WTC11 (cell line): Measurements from ENCODE around the gene ZNF516. TPM values are rescaled to one million over a fixed set of nuclear protein-coding genes. Genes with fewer than 3 reads are reported as not detected.
A peak's percentile ranks its signal among the peaks of the same experiment; 100 is the strongest.

Source experiments
- ATAC-seq: fragments of 200-7000 bp; cut with Tn5 transposase; 2 replicates; pipeline ENCODE4 v1.10.0; 2021; ENCODE audit warnings: mild to moderate bottlenecking, moderate library complexity
- CTCF ChIA-PET: fragments of 300-600 bp; sonication (Branson Sonifier 250); formaldehyde crosslinking; loops from one replicate; lab custom pipeline; 2021; ENCODE audit warnings: antibody characterized with exemption; lab: Charles Lee
- POLR2A ChIA-PET: fragments of 350-600 bp; sonication (Branson Sonifier 250); formaldehyde crosslinking; loops from one replicate; lab custom pipeline; 2021; ENCODE audit warnings: antibody characterized with exemption; lab: Charles Lee
- DNase-seq: peaks from one replicate; pipeline ENCODE4 v3.0.0; 2021; ENCODE audit warnings: low spot score
- H3K27ac Mint-ChIP-seq: 2 replicates; pipeline ENCODE4 v1.8.0; 2021; ENCODE audit warnings: mixed read lengths
- H3K27me3 Mint-ChIP-seq: 2 replicates; pipeline ENCODE4 v1.8.0; 2021; ENCODE audit warnings: low read depth, mild to moderate bottlenecking, moderate library complexity, mixed read lengths
- H3K36me3 Mint-ChIP-seq: 2 replicates; pipeline ENCODE4 v1.8.0; 2021; ENCODE audit warnings: mixed read lengths
- H3K4me1 Mint-ChIP-seq: 2 replicates; pipeline ENCODE4 v1.8.0; 2022; ENCODE audit warnings: mixed read lengths
- H3K4me3 Mint-ChIP-seq: 2 replicates; pipeline ENCODE4 v1.8.0; 2021; ENCODE audit warnings: mild to moderate bottlenecking, moderate library complexity, mixed read lengths
- H3K9me3 Mint-ChIP-seq: 2 replicates; pipeline ENCODE4 v1.8.0; 2021; ENCODE audit warnings: mixed read lengths
- ATF6 ChIP-seq: sonication (generic); formaldehyde crosslinking; IDR thresholded peaks from 2 replicates; pipeline ENCODE4 v1.8.1; 2023; ENCODE audit warnings: mild to moderate bottlenecking, missing genetic modification reagents
- CBFB ChIP-seq: sonication (generic); formaldehyde crosslinking; IDR thresholded peaks from 2 replicates; pipeline ENCODE4 v1.8.1; 2022; ENCODE audit warnings: mild to moderate bottlenecking, low read depth, missing genetic modification reagents
- FOXP1 ChIP-seq: sonication (generic); formaldehyde crosslinking; IDR thresholded peaks from 2 replicates; pipeline ENCODE4 v1.8.0; 2022; ENCODE audit warnings: missing genetic modification reagents, mild to moderate bottlenecking, moderate library complexity, borderline replicate concordance
- HMGA2 ChIP-seq: fragments of 250-450 bp; sonication (Bioruptor Pico); IDR thresholded peaks from 2 replicates; pipeline ENCODE4 v1.4.0; 2021; ENCODE audit warnings: mild to moderate bottlenecking, moderate library complexity
- IRF2 ChIP-seq: sonication (generic); formaldehyde crosslinking; IDR thresholded peaks from 2 replicates; pipeline ENCODE4 v1.8.0; 2022; ENCODE audit warnings: low read depth, missing genetic modification reagents, borderline replicate concordance
- NFYB ChIP-seq: sonication (generic); formaldehyde crosslinking; conservative IDR thresholded peaks from 2 replicates; pipeline ENCODE4 v1.8.0; 2022; ENCODE audit warnings: low read depth, missing genetic modification reagents
- NR2C2 ChIP-seq: sonication (generic); formaldehyde crosslinking; IDR thresholded peaks from 2 replicates; pipeline ENCODE4 v1.8.0; 2022; ENCODE audit warnings: mild to moderate bottlenecking, missing genetic modification reagents
- NR3C1 ChIP-seq: sonication (generic); formaldehyde crosslinking; conservative IDR thresholded peaks from 2 replicates; pipeline ENCODE4 v1.8.1; 2023; ENCODE audit warnings: low read depth, mild to moderate bottlenecking, missing genetic modification reagents
- OVOL2 ChIP-seq: fragments of 250-450 bp; sonication (Bioruptor Pico); IDR thresholded peaks from 2 replicates; pipeline ENCODE4 v1.9.0; 2021; ENCODE audit warnings: mild to moderate bottlenecking, borderline replicate concordance
- RORB ChIP-seq: fragments of 250-450 bp; sonication (Bioruptor Pico); IDR thresholded peaks from 2 replicates; pipeline ENCODE4 v1.9.0; 2021; ENCODE audit warnings: mild to moderate bottlenecking
- SP1 ChIP-seq: sonication (generic); formaldehyde crosslinking; conservative IDR thresholded peaks from 2 replicates; pipeline ENCODE4 v1.8.1; 2022; ENCODE audit warnings: missing genetic modification reagents
- TEAD1 ChIP-seq: sonication (generic); formaldehyde crosslinking; IDR thresholded peaks from 2 replicates; pipeline ENCODE4 v1.8.0; 2022; ENCODE audit warnings: mild to moderate bottlenecking, missing genetic modification reagents
- ZNF219 ChIP-seq: sonication (generic); formaldehyde crosslinking; IDR thresholded peaks from 2 replicates; pipeline ENCODE4 v1.8.0; 2023; ENCODE audit warnings: missing genetic modification reagents, mild to moderate bottlenecking, borderline replicate concordance
- ZNF232 ChIP-seq: sonication (generic); formaldehyde crosslinking; IDR thresholded peaks from 2 replicates; pipeline ENCODE4 v1.8.0; 2022; ENCODE audit warnings: mild to moderate bottlenecking, missing genetic modification reagents
- ZNF263 ChIP-seq: sonication (generic); formaldehyde crosslinking; IDR thresholded peaks from 2 replicates; pipeline ENCODE4 v1.8.1; 2022; ENCODE audit warnings: low read depth, mild to moderate bottlenecking, moderate library complexity, missing genetic modification reagents
- ZNF512 ChIP-seq: sonication (generic); formaldehyde crosslinking; IDR thresholded peaks from 2 replicates; pipeline ENCODE4 v1.8.1; 2022; ENCODE audit warnings: missing genetic modification reagents, borderline replicate concordance
- total RNA-seq: library from RNA; stranded (reverse); gene quantifications from 3 replicates; pipeline ENCODE4 v1.2.3, GENCODE V29; 2021
- TF ChIP-seq, protein P1 (sequence below): sonication (generic); formaldehyde crosslinking; IDR thresholded peaks from 2 replicates; pipeline ENCODE4 v1.8.1; 2022; ENCODE audit warnings: low read depth, mild to moderate bottlenecking, moderate library complexity, missing genetic modification reagents, borderline replicate concordance
- TF ChIP-seq, protein P2 (sequence below): fragments of 250-450 bp; sonication (Bioruptor Pico); conservative IDR thresholded peaks from 2 replicates; pipeline ENCODE4 v1.9.0; 2021; ENCODE audit warnings: mild to moderate bottlenecking
- TF ChIP-seq, protein P3 (sequence below): sonication (generic); formaldehyde crosslinking; IDR thresholded peaks from 2 replicates; pipeline ENCODE4 v1.8.0; 2022; ENCODE audit warnings: mild to moderate bottlenecking, missing genetic modification reagents
- TF ChIP-seq, protein P4 (sequence below): sonication (generic); formaldehyde crosslinking; conservative IDR thresholded peaks from 2 replicates; pipeline ENCODE4 v1.8.1; 2023; ENCODE audit warnings: mild to moderate bottlenecking, low read depth, missing genetic modification reagents, moderate library complexity

ZNF516 gene
- total RNA-seq, 1 experiment from 2014 or later = 58.6 TPM

GRCh38 chr18:76522551-76522950 is 27.5 kb upstream of the ZNF516 start:
- no peak for TF ChIP-seq ZNF232
- TF ChIP-seq FOXP1 (CRISPR knock-in tag) = no peak
- TF ChIP-seq ZNF219 = no peak
- no peak for TF ChIP-seq CBFB (CRISPR knock-in tag)
- no peak for TF ChIP-seq RORB (CRISPR knock-in tag)
- TF ChIP-seq ZNF512 = peak; percentile 83
- peaks cover 55% of the 10 kb centered on the region for H3K4me1 Mint-ChIP-seq
- DNase-seq = no peak
- ChIA-PET CTCF (no interaction called here), POLR2A (no interaction called here)
- peaks cover 8% of the 10 kb centered on the region; the same call in 1 of the 2 replicates for H3K27me3 Mint-ChIP-seq
- peak overlapping the region; percentile 83 for H3K27ac Mint-ChIP-seq
- no peaks in the 10 kb centered on the region for H3K9me3 Mint-ChIP-seq
- no peaks in the 10 kb centered on the region for H3K36me3 Mint-ChIP-seq
- H3K4me3 Mint-ChIP-seq = no peak overlapping the region
- no peak for ATAC-seq

DNA sequence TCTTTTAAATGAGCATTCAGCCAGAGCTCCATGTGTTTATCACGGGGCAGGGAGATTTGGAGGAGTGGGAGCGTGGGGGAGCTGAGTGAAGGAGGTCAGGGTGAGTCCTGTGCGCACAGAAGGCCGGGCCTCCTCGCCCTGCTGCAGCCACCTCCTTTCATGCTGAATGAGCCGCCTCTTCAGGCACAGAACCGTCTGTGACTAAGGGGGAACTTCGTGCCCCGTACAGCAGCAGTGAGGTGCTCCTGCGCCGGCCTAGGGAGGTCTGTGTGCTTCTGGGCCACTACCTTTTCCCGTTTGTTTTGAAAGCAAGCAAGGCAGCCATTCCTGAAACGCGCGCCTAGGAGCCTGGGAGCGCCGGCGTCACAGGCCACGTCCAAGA is 27.1 kb upstream of the ZNF516 start:
- peak overlapping the region; percentile 43 for H3K4me3 Mint-ChIP-seq
- DNase-seq = peak; percentile 40
- H3K27ac Mint-ChIP-seq = peak overlapping the region; percentile 96
- ATAC-seq = peak; percentile 67
- ChIA-PET CTCF (no interaction called here), POLR2A (interaction anchor here (0.5 kb wide), 1 partner anchor 127 kb away, joined by 3 read pairs; no protein-coding TSS in a partner anchor)
- no peaks in the 10 kb centered on the region for H3K9me3 Mint-ChIP-seq
- peaks cover 59% of the 10 kb centered on the region for H3K4me1 Mint-ChIP-seq
- no peaks in the 10 kb centered on the region for H3K36me3 Mint-ChIP-seq
- TF ChIP-seq TEAD1 (CRISPR knock-in tag) = no peak
- TF ChIP-seq SP1 (CRISPR knock-in tag) = no peak
- no peak for TF ChIP-seq HMGA2
- TF ChIP-seq CBFB (CRISPR knock-in tag) = no peak
- H3K27me3 Mint-ChIP-seq = peaks cover 8% of the 10 kb centered on the region; the same call in 1 of the 2 replicates

GRCh38 chr18:76521417-76522121 is 26.5 kb upstream of the ZNF516 start:
- DNase-seq (no peak), ATAC-seq (no peak)
- TF ChIP-seq, protein P1, sequence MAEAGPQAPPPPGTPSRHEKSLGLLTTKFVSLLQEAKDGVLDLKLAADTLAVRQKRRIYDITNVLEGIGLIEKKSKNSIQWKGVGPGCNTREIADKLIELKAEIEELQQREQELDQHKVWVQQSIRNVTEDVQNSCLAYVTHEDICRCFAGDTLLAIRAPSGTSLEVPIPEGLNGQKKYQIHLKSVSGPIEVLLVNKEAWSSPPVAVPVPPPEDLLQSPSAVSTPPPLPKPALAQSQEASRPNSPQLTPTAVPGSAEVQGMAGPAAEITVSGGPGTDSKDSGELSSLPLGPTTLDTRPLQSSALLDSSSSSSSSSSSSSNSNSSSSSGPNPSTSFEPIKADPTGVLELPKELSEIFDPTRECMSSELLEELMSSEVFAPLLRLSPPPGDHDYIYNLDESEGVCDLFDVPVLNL (CRISPR knock-in tag) = no peak
- TF ChIP-seq IRF2 = no peak
- no peak for TF ChIP-seq OVOL2 (CRISPR knock-in tag)
- TF ChIP-seq ATF6 = no peak
- TF ChIP-seq, protein P2, sequence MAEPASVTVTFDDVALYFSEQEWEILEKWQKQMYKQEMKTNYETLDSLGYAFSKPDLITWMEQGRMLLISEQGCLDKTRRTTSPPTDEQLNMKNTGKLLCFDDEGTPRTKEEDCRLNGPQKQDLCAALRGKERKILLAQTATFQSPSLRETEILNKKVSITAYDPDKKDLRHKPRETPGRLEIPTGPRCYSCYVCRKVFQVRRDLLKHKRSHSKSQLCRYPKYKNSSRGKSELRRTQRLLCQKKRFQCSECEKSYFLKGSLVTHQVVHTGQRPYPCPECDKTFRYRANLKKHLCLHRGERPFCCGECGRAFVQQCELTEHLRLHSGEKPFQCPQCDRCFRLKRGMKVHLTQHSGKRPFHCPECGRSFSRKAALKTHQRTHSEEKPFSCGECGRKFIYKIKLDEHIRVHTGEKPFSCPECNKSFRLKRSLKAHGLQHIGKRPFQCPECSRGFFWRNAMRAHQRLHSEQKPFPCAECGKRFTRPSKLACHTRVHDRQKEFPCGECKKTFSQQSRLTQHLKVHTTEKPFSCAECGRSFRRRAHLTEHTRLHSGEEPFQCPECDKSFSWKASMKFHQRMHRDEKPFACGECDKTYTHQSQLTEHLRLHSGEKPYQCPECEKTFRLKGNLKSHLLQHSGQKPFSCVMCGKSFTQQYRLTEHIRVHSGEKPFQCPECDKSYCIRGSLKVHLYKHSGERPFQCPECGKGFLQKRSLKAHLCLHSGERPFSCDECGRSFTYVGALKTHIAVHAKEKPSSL (CRISPR knock-in tag) = no peak
- TF ChIP-seq, protein P3, sequence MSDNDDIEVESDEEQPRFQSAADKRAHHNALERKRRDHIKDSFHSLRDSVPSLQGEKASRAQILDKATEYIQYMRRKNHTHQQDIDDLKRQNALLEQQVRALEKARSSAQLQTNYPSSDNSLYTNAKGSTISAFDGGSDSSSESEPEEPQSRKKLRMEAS (CRISPR knock-in tag) = no peak
- TF ChIP-seq, protein P4, sequence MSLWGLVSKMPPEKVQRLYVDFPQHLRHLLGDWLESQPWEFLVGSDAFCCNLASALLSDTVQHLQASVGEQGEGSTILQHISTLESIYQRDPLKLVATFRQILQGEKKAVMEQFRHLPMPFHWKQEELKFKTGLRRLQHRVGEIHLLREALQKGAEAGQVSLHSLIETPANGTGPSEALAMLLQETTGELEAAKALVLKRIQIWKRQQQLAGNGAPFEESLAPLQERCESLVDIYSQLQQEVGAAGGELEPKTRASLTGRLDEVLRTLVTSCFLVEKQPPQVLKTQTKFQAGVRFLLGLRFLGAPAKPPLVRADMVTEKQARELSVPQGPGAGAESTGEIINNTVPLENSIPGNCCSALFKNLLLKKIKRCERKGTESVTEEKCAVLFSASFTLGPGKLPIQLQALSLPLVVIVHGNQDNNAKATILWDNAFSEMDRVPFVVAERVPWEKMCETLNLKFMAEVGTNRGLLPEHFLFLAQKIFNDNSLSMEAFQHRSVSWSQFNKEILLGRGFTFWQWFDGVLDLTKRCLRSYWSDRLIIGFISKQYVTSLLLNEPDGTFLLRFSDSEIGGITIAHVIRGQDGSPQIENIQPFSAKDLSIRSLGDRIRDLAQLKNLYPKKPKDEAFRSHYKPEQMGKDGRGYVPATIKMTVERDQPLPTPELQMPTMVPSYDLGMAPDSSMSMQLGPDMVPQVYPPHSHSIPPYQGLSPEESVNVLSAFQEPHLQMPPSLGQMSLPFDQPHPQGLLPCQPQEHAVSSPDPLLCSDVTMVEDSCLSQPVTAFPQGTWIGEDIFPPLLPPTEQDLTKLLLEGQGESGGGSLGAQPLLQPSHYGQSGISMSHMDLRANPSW (CRISPR knock-in tag) = no peak
- no peak for TF ChIP-seq NR2C2
- no peak for TF ChIP-seq NR3C1 (CRISPR knock-in tag)
- TF ChIP-seq NFYB (CRISPR knock-in tag) = no peak
- no peak for TF ChIP-seq ZNF263 (CRISPR knock-in tag)

More at GRCh38 chr18:76521417-76522121, 26.5 kb upstream of the ZNF516 start:
- peaks cover 3% of the 10 kb centered on the region; the same call in 1 of the 2 replicates for H3K27me3 Mint-ChIP-seq
- POLR2A ChIA-PET = interaction anchor here (0.5 to 1.0 kb wide), 2 partner anchors 31 to 128 kb away, joined by 3 read pairs; no protein-coding TSS in a partner anchor
- CTCF ChIA-PET = no interaction called here
- H3K4me3 Mint-ChIP-seq = peak overlapping the region; percentile 43
- H3K9me3 Mint-ChIP-seq = no peaks in the 10 kb centered on the region
- H3K36me3 Mint-ChIP-seq = no peaks in the 10 kb centered on the region
- H3K27ac Mint-ChIP-seq = peak overlapping the region; percentile 96
- H3K4me1 Mint-ChIP-seq = peaks cover 59% of the 10 kb centered on the region
